Left forelimb (tissue), 1 donor: Measurements from ENCODE around the gene ATF6.
"Not testable (repeated sequence)": the region's sequence is repeated elsewhere in the genome, so short reads cannot be mapped to it uniquely, and the experiment has no call there.

Experiments used
- DNase-seq: peaks from one replicate; pipeline ENCODE4 v3.0.0-alpha.2; 2018; ENCODE audit warnings: low spot score

ATF6 gene

DNA sequence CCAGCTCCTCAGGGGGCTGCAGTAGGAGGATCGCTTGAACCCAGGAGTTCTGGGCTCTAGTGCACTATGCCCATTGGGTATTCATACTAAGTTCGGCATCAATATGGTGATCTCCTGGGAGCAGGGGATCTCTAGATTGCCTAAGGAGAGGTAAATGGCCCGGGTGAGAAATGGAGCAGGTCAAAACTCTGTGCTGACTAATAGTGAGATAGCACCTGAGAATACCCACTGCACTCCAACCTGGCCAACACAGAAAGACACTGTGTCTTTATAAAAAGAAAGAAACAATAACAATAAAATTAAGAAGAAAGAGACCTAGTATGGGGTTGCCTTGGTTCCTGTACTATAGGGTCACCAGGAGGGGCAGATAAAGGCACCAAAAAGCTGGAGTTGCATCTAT lies 30.3 kb upstream of the ATF6 start:
- no peak for DNase-seq

DNA sequence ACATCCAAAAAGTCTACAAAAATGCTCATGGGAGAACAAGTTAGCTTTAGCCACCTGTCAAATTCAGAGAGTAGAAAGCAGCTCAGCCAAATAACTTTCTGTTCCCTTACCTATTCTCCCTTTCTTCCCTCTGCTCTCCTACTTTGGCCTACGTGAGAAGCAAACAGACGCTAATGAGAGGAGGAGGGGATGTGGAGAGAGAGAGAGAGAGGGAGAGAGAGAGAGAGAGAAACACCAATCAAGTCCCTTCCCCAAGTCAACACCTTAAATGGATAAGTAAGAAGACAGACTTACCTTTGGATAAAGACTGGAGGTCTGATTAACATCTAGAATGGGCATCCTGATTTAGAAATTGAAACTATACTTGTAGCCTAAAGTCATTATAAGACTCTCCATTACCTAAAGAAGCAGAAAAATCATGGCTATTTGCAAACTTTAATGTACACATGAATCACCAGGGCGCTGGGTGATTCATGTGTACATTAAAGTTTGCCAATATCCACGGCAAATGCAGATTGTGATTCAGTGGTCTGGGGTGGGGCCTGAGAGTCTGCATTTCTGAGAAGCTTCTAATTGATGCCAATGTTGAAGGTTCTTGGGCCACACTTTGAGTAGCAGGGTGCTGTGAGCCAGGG lies 29.7 kb upstream of the ATF6 start:
- no peak for DNase-seq

DNA sequence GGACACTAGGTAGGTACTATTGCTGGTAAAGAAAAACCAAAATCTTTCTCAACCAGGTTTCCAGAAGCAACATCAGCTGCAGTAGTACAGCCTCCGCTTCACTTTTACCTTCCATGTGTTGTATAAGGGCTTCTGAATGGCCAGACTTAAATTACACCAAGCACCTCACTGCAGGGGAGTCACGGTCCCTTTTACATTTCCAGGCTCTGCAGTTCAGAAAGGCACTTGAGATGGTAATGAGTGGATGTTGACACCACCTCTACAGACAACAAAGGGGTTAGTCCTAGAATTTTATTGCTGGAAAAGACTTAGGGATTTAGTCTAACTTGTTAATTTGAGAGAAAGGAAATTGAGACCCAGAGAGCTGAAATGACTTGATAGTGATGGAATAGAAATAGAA lies 28.5 kb upstream of the ATF6 start:
- no peak for DNase-seq

DNA sequence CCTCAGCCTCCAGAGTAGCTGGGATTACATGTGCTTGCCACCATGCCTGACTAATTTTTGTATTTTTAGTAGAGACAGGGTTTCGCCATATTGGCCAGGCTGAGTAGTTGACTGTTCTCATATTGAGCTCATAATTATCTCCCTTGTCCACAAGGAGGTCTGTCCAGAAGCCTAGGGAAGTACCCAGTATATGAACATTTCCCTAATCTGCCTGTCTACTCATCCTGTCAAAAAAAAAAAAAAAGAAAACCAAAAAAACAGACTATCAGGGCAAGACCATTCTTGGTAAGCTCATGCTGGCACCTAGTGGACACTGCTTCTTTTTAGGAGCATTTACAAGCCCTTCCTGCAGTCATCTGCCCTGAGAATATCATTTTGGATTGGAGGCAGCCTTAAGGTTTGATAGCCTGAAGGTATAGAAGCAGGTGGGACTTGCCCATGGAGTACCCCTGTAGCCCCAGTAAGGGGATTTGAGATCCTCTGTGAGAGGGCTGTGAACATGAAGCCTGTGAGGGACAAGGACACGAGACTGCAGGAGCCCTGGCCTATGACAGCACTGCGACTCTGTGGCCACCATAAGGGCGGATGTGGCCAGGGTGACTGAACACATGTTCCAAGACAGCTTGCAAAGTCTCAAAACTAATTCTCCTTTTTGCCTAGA lies 27.4 kb upstream of the ATF6 start:
- DNase-seq: no peak

DNA sequence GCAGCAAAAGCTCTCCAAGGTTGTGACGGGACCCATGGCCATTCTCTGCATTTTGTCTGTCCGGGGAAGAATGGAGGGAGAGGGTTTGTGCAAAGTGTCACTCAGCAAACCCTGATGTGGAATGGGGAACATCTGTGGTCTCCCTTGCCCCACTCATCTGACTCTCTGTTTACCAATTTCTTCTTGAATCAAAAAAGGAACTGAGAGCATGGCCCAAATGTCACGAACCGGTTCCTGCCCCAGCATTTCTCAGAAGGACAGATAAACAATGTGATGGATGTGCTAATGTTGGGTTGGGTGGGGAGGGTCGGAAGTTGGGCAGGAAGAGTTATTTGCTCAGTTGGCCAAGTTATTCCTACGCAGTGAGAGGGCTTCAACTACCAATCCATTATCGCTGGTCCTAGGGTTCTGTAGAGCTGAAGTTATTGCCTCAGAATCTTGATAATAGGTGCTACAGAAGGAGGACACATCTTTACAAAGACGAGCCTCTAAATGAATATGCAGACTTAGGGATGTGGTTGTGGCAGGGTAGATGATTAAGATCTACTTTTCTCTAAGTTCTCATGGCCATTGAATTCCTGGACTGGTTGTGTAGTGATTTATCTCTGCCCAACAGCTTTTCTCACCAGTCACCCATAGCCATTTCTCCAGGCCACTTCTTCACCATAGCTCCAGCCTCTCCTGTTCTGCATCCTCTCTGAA lies 26.1 kb upstream of the ATF6 start:
- DNase-seq: no peak

DNA sequence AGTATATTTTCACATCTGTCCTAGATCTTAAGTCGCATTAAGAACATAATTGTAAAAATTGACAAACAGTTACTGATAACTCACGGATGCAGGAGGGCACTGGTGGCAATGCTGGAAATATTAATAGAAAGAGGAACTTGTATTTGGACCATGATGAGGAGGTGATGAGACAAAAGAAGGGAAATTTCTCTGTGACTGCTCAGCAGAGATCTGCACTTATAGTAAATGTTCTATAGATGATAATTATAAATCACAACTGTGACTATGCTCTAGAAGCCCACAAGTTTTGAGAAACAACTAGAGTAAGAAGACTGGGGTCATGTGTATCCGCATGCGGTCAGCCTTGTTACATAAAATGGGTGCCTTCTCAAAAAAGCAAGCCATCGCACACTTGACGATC lies 25.2 kb upstream of the ATF6 start:
- no peak for DNase-seq

DNA sequence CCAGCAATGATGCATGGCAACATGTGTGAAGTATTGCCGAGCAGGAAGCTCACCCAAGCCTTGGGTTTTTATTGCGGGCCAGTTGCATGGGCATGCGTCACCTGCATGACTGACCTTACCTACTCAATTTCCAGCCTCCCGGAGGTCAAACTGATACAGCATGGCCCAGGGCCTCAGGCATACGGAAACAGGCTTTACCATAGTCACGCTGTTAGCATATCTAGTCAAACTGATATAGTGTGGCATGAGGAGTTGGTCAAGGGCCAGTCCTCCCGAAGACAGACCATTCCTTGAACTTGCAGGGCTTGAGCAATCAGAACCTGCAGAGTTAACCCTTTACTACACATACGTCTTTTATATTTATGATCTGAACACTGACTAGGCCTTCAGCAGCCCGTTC lies 22.9 kb upstream of the ATF6 start:
- DNase-seq: no peak

DNA sequence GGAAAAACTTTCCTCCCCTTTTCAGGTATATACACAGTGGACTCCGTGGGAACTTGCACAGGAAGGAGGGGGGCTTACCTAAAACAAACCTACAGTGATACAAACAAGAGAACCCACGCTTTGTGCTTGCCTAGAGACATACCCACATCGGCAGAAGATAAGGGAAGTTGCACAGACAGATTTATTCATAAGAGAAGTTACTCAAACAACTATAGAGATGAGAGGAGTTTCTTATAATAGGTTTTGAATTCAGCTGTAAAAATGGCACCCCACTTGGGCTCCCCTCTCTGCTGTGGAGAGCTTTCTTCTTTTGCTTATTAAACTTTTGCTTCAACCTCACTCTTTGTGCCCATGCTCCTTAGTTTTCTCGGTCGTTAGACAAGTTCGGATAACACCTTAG lies 18.3 kb upstream of the ATF6 start:
- DNase-seq: no peak

DNA sequence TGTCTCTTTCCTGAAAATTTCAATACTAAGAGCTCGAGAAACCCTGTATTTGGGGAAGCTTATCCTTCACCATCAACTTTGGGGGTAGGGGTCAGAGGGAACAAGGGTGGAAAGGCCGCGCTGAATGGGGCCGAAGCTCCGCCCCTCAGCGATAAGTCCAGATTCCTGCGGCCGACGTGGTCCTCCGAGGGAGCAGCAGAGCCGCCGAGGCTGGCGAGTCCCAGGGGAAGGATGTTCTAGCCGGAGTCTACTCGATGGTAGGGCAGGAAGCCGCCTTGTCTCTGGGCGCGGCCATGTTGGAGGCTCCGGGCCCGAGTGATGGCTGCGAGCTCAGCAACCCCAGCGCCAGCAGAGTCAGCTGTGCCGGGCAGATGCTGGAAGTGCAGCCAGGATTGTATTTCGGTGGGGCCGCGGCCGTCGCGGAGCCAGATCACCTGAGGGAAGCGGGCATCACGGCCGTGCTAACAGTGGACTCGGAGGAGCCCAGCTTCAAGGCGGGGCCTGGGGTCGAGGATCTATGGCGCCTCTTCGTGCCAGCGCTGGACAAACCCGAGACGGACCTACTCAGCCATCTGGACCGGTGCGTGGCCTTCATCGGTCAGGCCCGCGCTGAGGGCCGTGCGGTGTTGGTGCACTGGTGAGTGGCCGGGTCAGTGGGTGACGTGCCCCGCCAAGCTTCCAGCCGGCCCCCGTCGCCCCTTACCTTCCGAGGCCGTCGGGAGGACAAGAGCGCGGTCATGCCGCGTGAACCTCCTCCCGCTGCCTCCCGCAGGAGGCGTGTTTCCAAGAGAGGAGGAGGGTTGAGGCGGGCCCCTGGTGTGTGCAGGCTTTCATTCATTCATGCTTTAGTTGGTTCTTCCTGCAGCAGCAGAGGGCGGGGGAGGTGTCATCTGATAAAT lies 16.4 kb upstream of the ATF6 start, which contains the start of gene DUSP12:
TSS of gene DUSP12 (plus strand) at position 278 of the 899 bp plus-strand sequence. CDS start at position 294, 16 bp downstream.
- DNase-seq: peak; percentile 94

DNA sequence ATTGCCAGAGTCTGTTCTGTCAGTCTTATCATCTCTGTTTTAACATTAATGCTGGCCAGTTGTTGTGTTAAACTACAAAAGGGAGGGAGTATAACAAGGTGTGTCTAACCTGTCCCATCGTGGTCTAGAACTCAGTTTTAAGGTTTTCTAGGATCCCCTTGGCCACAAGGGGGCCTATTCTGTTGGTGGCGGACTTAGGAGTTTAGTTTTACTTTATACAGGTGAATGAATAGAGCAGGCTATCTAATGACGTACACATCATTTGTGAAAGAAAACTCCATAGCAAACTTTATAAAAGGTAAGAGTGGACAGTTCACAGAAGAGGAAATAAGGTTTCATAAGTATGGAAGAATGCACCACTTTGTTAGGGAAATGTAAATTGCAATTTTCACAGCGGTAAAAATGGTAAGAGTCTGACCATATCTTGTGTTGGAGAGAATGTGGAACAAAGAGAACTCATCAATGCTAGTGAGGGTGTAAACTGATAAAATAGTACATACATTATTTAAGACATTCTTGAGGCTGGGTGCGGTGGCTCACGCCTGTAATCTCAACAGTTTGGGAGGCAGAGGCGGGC lies 2.5 kb upstream of the ATF6 start:
- DNase-seq: no peak

DNA sequence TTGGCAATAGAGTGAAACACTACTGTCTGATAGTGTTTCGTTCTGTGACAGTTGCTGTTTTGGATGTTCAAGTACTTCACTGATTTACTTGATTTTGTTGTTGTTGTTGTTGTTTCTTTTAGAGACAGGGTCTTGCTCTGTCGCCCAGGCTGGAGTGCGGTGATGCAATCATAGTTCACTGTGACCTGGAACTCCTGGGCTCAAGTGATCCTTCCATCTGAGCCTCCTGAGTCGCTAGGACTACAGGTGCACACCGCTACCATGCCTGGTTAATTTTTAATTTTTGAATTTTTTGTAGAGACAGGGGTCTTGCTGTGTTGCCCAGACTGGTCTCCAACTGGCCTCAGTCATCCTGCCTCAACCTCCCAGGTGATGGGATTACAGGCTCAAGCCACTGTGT lies 2.3 kb downstream of the ATF6 start:
- DNase-seq: no peak

DNA sequence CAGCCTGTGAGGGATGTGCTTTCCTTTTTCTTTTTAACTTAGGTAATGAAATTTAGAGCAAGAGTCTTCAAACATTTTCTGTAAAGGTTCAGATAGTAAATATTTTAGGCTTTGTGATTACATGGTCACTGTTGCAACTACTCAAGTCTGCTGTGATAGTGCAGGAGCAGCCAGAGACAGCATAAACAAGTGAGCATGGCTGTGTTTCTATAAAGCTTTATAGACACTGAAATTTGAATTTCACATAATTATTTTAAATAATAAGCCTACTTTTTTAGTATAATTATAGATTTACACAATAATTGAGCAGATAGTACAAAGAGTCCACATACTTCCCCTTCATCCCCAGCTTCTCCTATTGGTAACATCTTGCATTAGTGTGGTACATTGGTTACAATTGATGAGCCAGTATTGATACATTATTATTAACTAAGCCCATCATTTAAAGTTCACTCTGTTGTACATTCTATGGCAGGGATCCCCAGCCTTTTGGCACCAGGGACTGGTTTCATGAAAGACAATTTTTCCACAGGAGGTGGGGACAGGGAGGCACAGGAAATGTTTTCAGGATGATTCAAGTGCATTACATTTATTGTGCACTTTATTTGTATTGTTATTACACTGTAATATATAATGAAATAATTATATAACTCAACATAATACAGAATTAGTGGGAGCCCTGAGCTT lies 3.0 kb downstream of the ATF6 start:
- no peak for DNase-seq

DNA sequence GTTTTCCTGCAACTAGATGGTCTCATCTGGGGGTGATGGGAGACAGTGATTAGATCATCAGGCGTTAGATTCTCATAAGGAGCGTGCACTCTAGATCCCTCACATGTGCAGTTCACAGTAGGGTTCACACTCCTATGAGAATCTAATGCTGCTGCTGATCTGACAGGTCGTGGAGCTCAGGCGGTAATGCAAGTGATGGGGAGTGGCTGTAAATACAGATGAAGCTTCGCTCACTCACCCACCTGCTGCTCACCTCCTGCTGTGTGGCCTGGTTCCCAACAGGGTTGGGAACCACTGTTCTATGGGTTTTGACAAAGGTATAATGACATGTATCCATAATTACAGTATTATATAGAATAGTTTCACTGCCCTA lies 3.5 kb downstream of the ATF6 start:
- DNase-seq: not testable (repeated sequence)

DNA sequence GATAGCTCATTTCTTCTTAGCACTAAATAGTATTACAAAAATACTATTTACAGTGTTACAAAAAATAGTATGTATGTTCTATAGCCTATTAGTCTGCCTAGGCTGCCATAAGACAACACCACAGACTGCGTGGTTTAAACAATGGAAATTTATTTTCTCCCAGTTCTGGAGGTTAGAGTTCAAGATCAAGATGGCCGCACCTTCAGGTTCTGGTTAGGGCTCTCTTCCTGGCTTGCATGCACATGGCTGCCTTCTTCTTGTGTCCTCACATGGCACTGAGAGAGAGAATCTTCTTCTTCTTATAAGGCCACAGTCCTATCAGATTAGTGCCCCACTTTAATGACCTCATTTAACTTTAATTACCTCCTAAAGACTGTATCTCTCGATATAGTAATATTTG lies 4.1 kb downstream of the ATF6 start:
- no peak for DNase-seq

DNA sequence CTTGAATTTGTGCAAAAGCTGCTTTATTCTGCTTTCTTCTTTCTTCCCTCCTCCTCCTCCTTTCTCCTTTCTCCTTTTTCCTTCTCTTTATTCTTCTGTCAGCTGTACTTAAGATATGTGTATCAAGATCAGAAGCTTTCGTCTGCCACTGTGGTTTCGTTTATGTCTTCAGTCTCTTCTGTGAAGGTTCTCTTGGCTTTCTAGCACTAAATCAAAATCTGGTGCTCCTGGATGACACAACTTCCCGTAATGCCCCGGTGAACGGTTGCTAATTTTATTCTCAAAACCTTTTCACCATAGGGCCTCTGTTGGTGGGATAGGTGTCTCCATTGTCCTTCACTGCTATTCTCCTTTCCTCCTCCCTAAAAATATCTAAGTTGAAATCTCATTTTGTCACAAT lies 5.0 kb downstream of the ATF6 start:
- DNase-seq: no peak

DNA sequence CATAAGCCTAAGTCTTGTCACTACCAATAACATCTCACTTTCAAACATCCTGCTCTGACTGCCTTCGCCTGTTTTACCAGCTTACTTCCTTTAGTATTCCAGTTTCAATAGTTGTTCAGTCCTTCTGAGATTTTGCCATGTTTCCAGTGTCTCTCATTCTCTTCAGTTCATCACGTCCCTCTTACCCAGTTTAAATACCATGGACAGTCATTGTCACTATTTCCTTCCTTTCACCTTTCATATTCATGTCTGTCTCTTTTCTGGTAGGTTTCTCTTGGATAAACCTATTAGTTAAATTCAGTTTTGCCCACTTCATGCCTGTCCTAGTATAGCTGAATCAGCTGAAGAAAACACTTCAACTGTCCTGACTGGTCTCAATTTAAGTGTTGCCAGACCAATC lies 5.9 kb downstream of the ATF6 start:
- DNase-seq: no peak

DNA sequence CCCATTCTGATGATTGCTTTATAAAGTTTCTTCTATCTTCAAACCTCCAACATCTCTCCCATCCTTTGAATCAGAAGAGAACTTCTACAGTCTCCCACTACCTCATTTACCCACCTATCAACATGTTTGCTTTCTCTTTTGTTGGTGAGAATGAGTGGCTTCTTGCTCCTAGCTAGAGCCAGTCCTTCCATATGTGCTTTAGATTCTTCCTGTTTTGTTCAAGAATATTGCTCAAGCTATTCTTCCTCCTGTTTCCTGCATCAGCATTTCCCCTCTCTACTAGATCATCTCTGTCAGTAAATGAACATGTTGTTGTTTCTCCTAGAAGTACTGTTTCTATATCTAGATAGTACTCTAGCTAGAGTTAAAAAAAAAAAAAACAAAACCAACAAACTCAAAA lies 6.3 kb downstream of the ATF6 start:
- no peak for DNase-seq

DNA sequence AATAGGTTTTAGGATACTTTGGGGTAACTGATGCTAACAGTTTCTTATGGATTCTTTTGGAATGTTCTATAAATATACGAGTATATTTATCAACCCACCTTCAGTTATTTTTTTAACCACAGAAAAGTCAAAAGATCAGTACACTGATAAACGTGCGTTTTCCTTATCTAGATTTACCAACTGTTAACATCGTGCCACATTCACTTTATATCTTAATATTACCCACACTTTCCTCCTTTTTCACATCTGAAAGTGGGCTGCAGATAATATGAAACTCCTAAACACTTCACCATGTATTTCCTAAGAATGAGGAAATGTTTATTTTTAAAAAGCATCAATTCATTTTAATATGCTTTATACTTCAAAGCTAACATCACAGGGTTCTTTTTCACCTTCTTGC lies 7.7 kb downstream of the ATF6 start:
- no peak for DNase-seq

DNA sequence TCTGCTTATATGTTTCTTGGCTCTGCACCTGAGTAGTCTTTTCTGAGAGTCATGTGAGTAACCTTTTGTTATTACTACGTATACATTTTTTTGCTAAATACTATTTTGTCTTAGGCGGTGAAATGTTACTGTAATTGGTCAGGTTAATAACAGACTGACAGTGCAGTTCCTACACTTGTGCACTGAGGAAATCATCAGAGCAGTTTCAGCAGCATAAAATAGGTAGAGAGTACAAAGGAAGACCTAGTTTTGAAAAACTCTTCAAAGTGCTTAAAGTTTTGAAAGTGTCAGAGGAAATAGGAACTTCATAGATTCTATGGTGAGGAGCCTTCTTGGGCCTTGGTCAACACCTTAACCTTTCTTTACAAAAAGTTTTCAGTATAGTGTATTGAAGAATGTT lies 11.1 kb downstream of the ATF6 start:
- no peak for DNase-seq

DNA sequence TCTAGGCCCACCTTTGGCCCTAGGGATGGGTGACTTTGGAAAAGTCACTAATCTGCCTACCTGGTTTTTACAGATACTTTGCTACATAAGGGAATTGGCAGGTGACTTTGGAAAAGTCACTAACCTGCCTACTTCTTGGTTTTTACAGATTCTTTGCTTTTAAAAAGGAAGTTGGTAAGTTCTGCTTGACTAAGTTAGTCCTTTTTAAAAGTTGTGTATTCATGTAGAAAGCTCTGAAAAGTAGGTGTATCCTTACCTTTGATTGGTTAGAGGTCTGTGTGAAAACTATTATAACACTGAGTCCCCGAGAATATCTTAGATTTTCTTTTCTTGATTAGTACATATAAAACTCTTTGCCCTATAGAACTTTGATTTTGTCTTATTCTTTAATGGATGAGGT lies 12.4 kb downstream of the ATF6 start:
- no peak for DNase-seq

DNA sequence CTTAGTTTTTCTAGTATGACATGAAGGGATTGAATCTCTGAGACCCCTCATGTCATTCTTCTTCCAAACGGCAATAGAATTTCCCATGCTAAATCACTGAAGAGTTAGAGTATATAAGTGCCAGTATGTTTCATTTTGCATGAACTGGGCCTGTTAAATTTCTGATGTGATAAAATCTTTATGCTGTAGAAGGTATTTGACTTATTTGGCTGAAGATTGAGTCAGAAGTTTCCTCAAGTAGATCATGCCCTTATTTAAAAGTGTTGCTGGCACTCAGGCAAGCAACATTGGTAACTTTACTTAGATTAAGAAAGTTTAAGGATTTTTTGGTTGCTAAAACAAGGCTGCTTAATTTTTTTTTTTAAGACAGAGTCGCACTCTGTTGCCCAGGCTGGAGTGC lies 13.3 kb downstream of the ATF6 start:
- no peak for DNase-seq

DNA sequence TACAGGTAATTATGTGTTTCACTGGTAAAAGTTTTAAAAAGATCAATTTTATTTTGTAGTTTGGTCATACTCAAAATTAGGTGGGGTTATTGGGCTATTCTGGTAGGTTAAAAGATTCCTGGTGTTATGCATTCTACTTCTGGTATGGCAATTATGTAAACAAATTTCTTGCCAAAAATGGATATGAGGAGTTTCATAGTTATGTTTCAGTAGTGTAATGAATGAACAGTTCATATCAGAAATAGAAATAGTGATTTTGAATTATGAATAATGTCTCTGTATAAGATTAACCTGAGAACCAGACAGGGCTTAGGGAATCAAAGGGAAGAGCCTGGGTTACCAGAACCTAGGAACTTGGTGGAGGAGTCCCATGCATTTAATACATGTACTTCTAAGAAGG lies 15.9 kb downstream of the ATF6 start:
- DNase-seq: no peak
